GM19467 (cell line): ENCODE data around the gene C6orf47.

Experiments used
- ATAC-seq: cut with Tn5 transposase; IDR thresholded peaks from one replicate; pipeline ENCODE4 v1.9.1; 2021; ENCODE audit warnings: mild to moderate bottlenecking, moderate library complexity; ENCODE audit not compliant: unreplicated experiment

C6orf47 gene

GRCh38 chr6:31615748-31616147, 44.8 kb downstream of the C6orf47 start:
- no peak for ATAC-seq

GRCh38 chr6:31614684-31615578, 45.6 kb downstream of the C6orf47 start, which contains the start of gene AIF1:
Gene AIF1, plus strand, starts transcription at chr6:31615234. Its CDS starts 96 bp downstream, at chr6:31615330.
- no peak for ATAC-seq

- ATAC-seq = no peak
Measured at GRCh38 chr6:31614075-31614619, 46.4 kb downstream of the C6orf47 start.

- ATAC-seq = no peak
Measured at GRCh38 chr6:31610968-31611367, 49.6 kb downstream of the C6orf47 start.

- no peak for ATAC-seq
Measured at GRCh38 chr6:31609519-31610406, 50.8 kb downstream of the C6orf47 start.
